Esophagus squamous epithelium (tissue), 5 donors: ENCODE measurements around the gene DHRS13. TPM values are rescaled to one million over a fixed set of nuclear protein-coding genes. Genes with fewer than 3 reads are reported as not detected.
"Not testable (repeated sequence)": the region's sequence is repeated elsewhere in the genome, so short reads cannot be mapped to it uniquely, and the experiment has no call there.

Experiments
- DNase-seq: peaks from one replicate; lab custom pipeline; 2025; lab: John Stamatoyannopoulos, UW
- H3K27ac ChIP-seq, 4 donors: fragments of 200-600 bp; sonication (generic); one replicate each; pipeline ENCODE4 v1.5.1; 2016 to 2019; ENCODE audit warnings: mild to moderate bottlenecking in 1 of 4
- H3K27me3 ChIP-seq, 4 donors: fragments of 200-600 bp; sonication (generic); 1 replicate in 3 of 4; 2 replicates in 1 of 4; pipeline versions ENCODE4 v1.5.1 to v1.6.0; 2017 to 2021; ENCODE audit warnings: antibody characterized with exemption in 1 of 4
- H3K36me3 ChIP-seq, 3 donors: fragments of 200-600 bp; sonication (generic); one replicate each; pipeline ENCODE4 v1.5.1; 2016 to 2019
- H3K4me1 ChIP-seq, 3 donors: fragments of 200-600 bp; sonication (generic); one replicate each; pipeline ENCODE4 v1.5.1; 2017 to 2019
- H3K4me3 ChIP-seq, 4 donors: fragments of 200-600 bp; sonication (generic); 1 replicate in 3 of 4; 2 replicates in 1 of 4; pipeline ENCODE4 v1.5.1; 2016 to 2019; ENCODE audit warnings: mild to moderate bottlenecking in 2 of 4, moderate library complexity in 1 of 4
- H3K9me3 ChIP-seq, 3 donors: fragments of 200-600 bp; sonication (generic); one replicate each; pipeline ENCODE4 v1.5.1; 2016 to 2019
- POLR2A ChIP-seq, 4 donors: fragments of 450-650 bp; IDR thresholded peaks; one replicate each; pipeline ENCODE4 v1.6.1; 2017; ENCODE audit warnings: antibody characterized with exemption in 4 of 4, mild to moderate bottlenecking in 4 of 4, moderate library complexity in 3 of 4
- WGBS, 2 donors: methylation state at CpG; one replicate each; pipeline ENCODE4 v1.1.5; 2018; 5-methylcytosine and 5-hydroxymethylcytosine counted together
- intact Hi-C: fragments of 100-400 bp; cut with DNase I; formaldehyde crosslinking; loops from one replicate; pipeline ENCODE4 v1.15.0; 2022
- total RNA-seq, 4 donors: library from RNA; depleted of rRNA; stranded (reverse); fragments of >200 nt; gene quantifications; one replicate each; pipeline ENCODE4 v1.1.0, GENCODE V29; 2016
- TF ChIP-seq, protein P1 (sequence below), 6 experiments: fragments of 450-650 bp in 4 of 6; fragments of 200-600 bp in 2 of 6; sonication (generic) in 2 of 6; IDR thresholded peaks; one replicate each; pipeline ENCODE4 v1.5.1; 2016 to 2019; ENCODE audit warnings: antibody characterized with exemption in 6 of 6, mild to moderate bottlenecking in 4 of 6, moderate library complexity in 4 of 6
- donor health status: DM: yes; HTN: yes; CAD: no.

Gene DHRS13
- total RNA-seq, 4 donors from 2014 or later = 10.3 to 17.0 (median 14.9) TPM

GRCh38 chr17:28879886-28880571 is 22.9 kb downstream of the DHRS13 start:
- Histone ChIP-seq H3K27me3 (no peaks in the 10 kb centered on the region), H3K27ac (no peak overlapping the region), H3K4me3 (no peak overlapping the region), H3K36me3 (peaks cover 40 to 77% (median 65%) of the 10 kb centered on the region in 3 donors), H3K4me1 (peaks cover 0 to 14% (median 0%) of the 10 kb centered on the region in 3 donors), H3K9me3 (no peaks in the 10 kb centered on the region)
- no peak for DNase-seq
- no peak for TF ChIP-seq POLR2A (IDR thresholded peaks at IDR 0.05)
- TF ChIP-seq, protein P1, sequence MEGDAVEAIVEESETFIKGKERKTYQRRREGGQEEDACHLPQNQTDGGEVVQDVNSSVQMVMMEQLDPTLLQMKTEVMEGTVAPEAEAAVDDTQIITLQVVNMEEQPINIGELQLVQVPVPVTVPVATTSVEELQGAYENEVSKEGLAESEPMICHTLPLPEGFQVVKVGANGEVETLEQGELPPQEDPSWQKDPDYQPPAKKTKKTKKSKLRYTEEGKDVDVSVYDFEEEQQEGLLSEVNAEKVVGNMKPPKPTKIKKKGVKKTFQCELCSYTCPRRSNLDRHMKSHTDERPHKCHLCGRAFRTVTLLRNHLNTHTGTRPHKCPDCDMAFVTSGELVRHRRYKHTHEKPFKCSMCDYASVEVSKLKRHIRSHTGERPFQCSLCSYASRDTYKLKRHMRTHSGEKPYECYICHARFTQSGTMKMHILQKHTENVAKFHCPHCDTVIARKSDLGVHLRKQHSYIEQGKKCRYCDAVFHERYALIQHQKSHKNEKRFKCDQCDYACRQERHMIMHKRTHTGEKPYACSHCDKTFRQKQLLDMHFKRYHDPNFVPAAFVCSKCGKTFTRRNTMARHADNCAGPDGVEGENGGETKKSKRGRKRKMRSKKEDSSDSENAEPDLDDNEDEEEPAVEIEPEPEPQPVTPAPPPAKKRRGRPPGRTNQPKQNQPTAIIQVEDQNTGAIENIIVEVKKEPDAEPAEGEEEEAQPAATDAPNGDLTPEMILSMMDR (IDR thresholded peaks at IDR 0.05) = no peak
- intact Hi-C loops = no loop called here
- 61 to 67% methylated on average over 9 of the region's 9 CpGs for WGBS, 2 donors

- TF ChIP-seq, protein P1 (IDR thresholded peaks at IDR 0.05) = peak in 4 of 6 experiments; percentile 7 to 45 (median 19)
- TF ChIP-seq POLR2A (IDR thresholded peaks at IDR 0.05) = no peak
- no peaks in the 10 kb centered on the region for H3K27me3 ChIP-seq
- H3K4me3 ChIP-seq = no peak overlapping the region
- H3K4me1 ChIP-seq = peaks cover 0 to 19% (median 0%) of the 10 kb centered on the region in 3 donors
- whole genome bisulfite sequencing, 2 donors = 88% methylated on average over 3 of the region's 4 CpGs; no CpG with 5 or more reads in 1 of the 2 donors
- H3K36me3 ChIP-seq = peaks cover 32 to 66% (median 55%) of the 10 kb centered on the region in 3 donors
- H3K27ac ChIP-seq = no peak overlapping the region
- no peak for DNase-seq
- intact Hi-C loops = no loop called here
- no peaks in the 10 kb centered on the region for H3K9me3 ChIP-seq
Observed at GRCh38 chr17:28878981-28879380, 23.9 kb downstream of the DHRS13 start.

DNA sequence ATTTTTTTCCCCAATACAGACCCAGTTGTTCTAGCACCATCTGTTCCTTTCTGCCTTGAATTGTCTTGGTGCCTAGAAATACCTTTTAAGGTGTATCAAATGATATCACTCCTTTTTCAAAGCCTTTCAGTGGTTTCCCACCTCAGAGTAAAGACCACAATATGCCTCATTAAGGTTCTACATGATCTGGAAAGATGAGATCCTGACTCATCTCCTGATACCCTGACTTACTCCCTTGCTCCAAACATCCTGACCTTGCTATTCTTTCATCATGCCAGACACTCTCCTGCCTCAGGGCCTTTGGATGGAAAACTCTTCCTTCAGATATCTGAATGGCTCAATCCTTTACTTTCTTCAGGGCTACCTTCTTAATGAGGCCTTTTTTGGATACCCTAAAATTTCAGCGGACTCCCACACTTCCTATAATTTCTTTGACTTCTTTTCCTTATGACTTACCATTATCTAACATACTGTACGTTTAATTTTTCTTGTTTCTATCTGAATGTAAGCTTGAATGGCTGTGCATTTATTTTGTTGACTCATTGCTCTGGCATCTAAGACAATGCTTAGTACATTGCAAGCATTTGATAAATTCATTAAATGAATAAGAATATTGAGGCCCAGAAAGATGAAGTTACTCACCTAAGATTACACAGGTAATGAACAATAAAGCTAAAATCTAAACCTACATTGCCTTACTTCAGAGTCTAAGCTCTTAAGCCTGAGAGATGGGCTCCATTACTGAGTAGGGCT is 24.5 kb downstream of the DHRS13 start:
- Histone ChIP-seq H3K4me3 (no peak overlapping the region), H3K9me3 (no peaks in the 10 kb centered on the region), H3K27me3 (no peaks in the 10 kb centered on the region), H3K27ac (no peak overlapping the region), H3K36me3 (peaks cover 26 to 60% (median 49%) of the 10 kb centered on the region in 3 donors), H3K4me1 (peaks cover 0 to 19% (median 0%) of the 10 kb centered on the region in 3 donors)
- 60 to 81% methylated on average over 2 of the region's 2 CpGs for WGBS, 2 donors
- TF ChIP-seq POLR2A (IDR thresholded peaks at IDR 0.05) = no peak
- TF ChIP-seq, protein P1 (IDR thresholded peaks at IDR 0.05) = no peak
- DNase-seq = no peak
- intact Hi-C loops = no loop called here

DNA sequence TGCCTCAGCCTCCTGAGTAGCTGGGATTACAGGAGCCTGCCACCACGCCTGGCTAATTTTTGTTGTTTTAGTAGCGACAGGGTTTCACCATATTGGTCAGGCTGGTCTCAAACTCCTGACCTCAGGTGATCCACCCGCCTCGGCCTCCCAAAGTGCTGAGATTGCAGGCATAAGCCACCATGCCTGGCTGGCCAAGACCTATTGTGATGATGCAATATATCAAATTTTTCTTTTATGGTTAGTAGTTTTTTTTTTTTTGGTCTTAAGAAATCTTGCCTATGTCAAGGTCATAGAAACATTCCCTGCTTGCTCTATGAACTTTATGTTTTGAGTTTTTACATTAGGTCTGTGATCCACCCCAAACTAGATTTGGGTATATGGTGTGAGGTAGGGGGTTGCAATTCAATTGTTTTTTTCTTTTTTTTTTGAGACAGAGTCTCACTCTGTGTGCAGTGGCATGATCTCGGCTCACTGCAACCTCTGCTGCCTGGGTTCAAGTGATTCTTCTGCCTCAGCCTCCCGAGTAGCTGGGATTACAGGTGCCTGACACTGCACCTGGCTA is 25.6 kb downstream of the DHRS13 start:
- H3K27ac ChIP-seq, intact Hi-C loops, H3K27me3 ChIP-seq, DNase-seq, H3K9me3 ChIP-seq, H3K4me3 ChIP-seq: not testable (repeated sequence)
- Histone ChIP-seq H3K36me3 (peaks cover 17 to 49% (median 38%) of the 10 kb centered on the region in 3 donors), H3K4me1 (peaks cover 0 to 19% (median 0%) of the 10 kb centered on the region in 3 donors)
- 86 to 96% methylated on average over 5 to 6 of the region's 6 CpGs for WGBS, 2 donors

DNA sequence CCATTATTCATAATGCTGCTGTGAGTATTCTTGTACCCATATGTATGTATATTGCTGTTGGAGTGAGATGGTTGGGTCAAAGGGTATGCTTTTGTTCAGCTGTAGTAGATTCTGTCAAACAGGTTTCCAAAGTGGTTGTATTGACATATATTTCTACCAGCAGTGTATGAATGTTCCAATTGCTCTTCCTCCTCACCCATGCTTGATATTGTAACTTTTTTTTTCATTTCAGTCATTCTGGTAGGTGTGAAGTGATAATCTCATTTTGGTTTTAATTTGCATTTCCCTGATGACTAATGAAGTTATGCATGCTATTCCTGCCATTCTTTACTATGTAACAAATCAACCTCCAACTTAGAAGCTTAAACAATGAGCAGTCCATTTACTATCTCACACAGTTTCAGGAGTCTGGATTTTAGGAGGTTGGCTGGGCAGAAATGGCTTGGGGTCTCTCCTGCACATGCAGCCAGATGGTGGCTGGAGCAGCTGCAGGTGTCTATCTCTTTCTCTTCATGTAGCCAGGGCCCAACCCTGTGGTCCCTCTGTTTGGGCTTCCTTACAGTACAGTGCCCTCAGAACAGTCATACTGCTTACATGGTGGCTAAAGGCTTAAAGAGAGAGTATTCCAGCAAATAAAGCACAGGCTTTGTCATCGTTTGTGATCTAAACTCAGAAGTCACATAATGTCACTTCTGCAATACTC is 26.9 kb downstream of the DHRS13 start:
- Histone ChIP-seq H3K4me1 (peaks cover 0 to 24% (median 0%) of the 10 kb centered on the region in 3 donors), H3K27ac (no peak overlapping the region), H3K9me3 (no peaks in the 10 kb centered on the region), H3K4me3 (no peak overlapping the region), H3K27me3 (no peaks in the 10 kb centered on the region), H3K36me3 (peaks cover 5 to 37% (median 26%) of the 10 kb centered on the region in 3 donors)
- TF ChIP-seq, protein P1 (IDR thresholded peaks at IDR 0.05) = no peak
- no peak for TF ChIP-seq POLR2A (IDR thresholded peaks at IDR 0.05)
- 19 to 50% methylated on average over 1 of the region's 1 CpG for WGBS, 2 donors
- intact Hi-C loops = no loop called here
- no peak for DNase-seq
